DMS53 (cell line): Measurements from ENCODE around the gene PGF.
A peak's percentile ranks its signal among the peaks of the same experiment; 100 is the strongest.

ENCODE experiments used
- DNase-seq: peaks from one replicate; lab custom pipeline; 2025; lab: John Stamatoyannopoulos, UW

The PGF gene

DNA sequence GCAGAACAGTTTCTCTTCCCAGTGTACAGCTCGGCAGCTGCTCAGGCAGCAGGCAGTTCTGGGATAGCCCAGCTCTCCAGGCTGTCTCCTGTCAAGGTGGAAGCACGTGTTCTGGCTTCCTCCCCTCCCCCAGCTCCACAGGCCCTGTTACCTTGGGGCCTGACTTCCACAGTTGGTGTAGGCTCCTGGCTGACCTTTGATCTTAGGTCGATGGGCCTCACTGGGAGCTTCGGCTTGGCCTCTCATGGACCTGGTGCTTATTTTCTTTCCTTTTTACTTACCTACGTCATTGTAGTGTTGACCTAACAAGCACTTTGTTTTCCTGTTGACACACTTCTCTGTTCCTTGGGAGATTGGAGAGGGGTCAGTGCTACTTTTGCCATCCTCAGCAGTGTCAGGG, 56.7 kb downstream of the PGF start:
- peak; percentile 15 for DNase-seq

DNA sequence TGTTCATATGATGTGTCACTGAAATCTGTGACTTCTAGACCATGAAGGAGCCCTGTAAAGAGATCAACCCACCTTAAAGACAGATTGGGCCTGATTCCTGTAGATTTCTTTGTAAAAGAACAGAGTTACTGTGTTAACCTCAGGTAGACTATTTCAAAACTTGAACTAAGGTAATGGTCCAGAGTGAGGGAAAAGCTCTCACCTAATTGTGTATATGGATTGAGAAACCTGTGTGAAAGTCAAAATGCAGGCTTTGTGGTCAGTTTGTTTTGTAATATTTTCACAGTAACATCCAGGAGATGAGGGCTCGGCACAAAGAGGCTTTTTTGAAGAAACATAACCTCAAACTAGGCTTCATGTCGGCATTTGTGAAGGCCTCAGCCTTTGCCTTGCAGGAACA, 57.3 kb downstream of the PGF start:
- no peak for DNase-seq

DNA sequence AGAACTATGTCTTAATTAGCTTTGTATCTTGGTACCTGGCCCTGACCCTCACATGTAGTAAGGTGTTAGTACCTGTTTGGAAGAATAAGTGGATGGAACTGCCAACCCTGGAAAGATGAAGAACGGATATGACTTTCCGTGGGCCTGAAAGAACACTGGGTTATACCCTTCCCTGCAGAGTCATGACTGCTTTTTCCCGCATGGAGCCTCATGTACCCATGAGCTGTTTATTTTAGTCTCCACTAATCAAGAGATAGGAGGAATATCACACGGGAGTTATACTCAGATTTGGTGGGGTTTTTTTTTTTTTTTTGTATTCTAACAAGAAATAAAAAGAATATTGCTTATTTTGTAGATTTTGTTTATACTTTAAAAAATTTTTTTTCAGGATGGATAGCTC, 57.8 kb downstream of the PGF start:
- no peak for DNase-seq

DNA sequence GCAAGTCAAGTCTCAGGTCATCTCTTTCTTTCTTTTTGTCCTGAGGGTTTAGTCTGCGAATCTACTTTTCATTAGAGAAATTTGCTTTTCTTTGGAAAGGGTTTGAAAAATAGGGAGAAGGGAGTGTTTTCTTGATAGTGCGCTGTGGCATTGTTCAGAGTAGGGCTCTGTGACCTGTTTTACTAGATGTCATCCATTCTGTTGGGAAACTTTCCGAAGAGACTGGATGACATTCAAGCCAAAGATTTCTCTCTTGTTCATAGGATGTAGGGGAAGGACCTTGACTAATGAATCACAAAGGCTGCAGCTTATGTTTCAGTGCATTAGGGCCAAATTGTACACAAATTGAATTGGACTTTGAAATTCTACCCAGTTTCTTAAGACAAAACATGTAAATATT, 59.0 kb downstream of the PGF start:
- DNase-seq = no peak

- DNase-seq = no peak
These were observed 61.7 kb downstream of the PGF start for GRCh38 chr14:74893614-74894091.

- no peak for DNase-seq
These were observed 62.7 kb downstream of the PGF start for GRCh38 chr14:74892745-74893144.

DNA sequence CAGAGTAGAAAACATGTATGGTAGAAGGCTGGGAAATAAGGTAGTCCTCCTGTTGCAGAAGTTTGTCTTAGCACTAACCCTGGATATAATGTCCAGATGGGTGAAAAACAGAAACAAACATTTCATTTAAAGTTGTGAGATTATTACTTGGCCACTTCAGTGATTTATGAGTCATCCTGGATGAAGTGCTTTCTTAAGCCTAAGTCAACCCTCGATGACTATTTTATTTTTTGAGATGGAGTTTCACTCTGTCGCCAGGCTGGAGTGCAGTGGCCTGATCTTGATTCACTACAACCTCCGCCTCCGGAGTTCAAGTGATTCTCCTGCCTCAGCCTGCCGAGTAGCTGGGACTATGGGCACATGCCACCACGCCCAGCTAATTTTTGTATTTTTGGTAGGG, 63.5 kb downstream of the PGF start:
- peak; percentile 47 for DNase-seq
